Smooth muscle cell (in vitro differentiated cells): ENCODE results near the gene CALHM2. TPM values are rescaled to one million over a fixed set of nuclear protein-coding genes. Genes with fewer than 3 reads are reported as not detected.

ENCODE experiments used
- DNase-seq: peaks from one replicate; lab custom pipeline; 2025; ENCODE audit not compliant: unreplicated experiment; lab: John Stamatoyannopoulos, UW
- H2AFZ ChIP-seq: fragments of 200-600 bp; sonication (generic); 2 replicates; pipeline ENCODE4 v1.6.0; 2016; ENCODE audit warnings: antibody characterized with exemption, low read depth, mild to moderate bottlenecking
- H3F3A ChIP-seq: fragments of 200-600 bp; sonication (generic); 2 replicates; pipeline ENCODE4 v1.6.0; 2017; ENCODE audit warnings: antibody characterized with exemption, low read depth
- H3K27ac ChIP-seq: fragments of 200-600 bp; sonication (generic); 2 replicates; pipeline ENCODE4 v1.5.1; 2016; ENCODE audit warnings: low read depth, mild to moderate bottlenecking
- H3K27me3 ChIP-seq: fragments of 200-600 bp; sonication (generic); 2 replicates; pipeline ENCODE4 v1.6.1; 2016; ENCODE audit warnings: low read depth, mild to moderate bottlenecking
- H3K36me3 ChIP-seq: fragments of 200-600 bp; sonication (generic); 2 replicates; pipeline ENCODE4 v1.5.1; 2016; ENCODE audit warnings: low read depth
- H3K4me1 ChIP-seq: fragments of 200-600 bp; sonication (generic); 2 replicates; pipeline ENCODE4 v1.5.1; 2016; ENCODE audit warnings: low read depth
- H3K4me2 ChIP-seq: fragments of 200-600 bp; sonication (generic); 2 replicates; pipeline ENCODE4 v1.6.0; 2016; ENCODE audit warnings: mild to moderate bottlenecking
- H3K4me3 ChIP-seq: fragments of 200-600 bp; sonication (generic); 2 replicates; pipeline ENCODE4 v1.5.1; 2016; ENCODE audit warnings: mild to moderate bottlenecking
- H3K79me2 ChIP-seq: fragments of 200-600 bp; sonication (generic); 2 replicates; pipeline ENCODE4 v1.6.0; 2016; ENCODE audit warnings: low read depth, mild to moderate bottlenecking
- H3K9ac ChIP-seq: fragments of 200-600 bp; sonication (generic); 2 replicates; pipeline ENCODE4 v1.6.0; 2016; ENCODE audit warnings: low read depth
- H3K9me3 ChIP-seq: fragments of 200-600 bp; sonication (generic); replicated peaks from 2 replicates; pipeline ENCODE4 v1.5.1; 2016; ENCODE audit warnings: low read depth
- H4K20me1 ChIP-seq: fragments of 200-600 bp; sonication (generic); 2 replicates; pipeline ENCODE4 v1.6.0; 2016; ENCODE audit warnings: low read depth
- CTCF ChIP-seq: fragments of 200-600 bp; sonication (generic); IDR thresholded peaks from 2 replicates; pipeline ENCODE4 v1.5.1; 2017; ENCODE audit warnings: borderline replicate concordance, mild to moderate bottlenecking, antibody characterized with exemption; ENCODE audit not compliant: insufficient read depth, poor library complexity, severe bottlenecking
- WGBS: methylation state at CpG from one replicate; pipeline ENCODE4 v1.1.7; 2016; ENCODE audit warnings: low lambda C conversion rate; 5-methylcytosine and 5-hydroxymethylcytosine counted together
- polyA plus RNA-seq: library from polyadenylated mRNA; unstranded; fragments of >200 nt; fragmentation: Nextera tagmentation; extraction: Ambion mirVana; gene quantifications from 2 replicates; pipeline ENCODE4 v1.2.1, GENCODE V29; 2016
- total RNA-seq: library from RNA; depleted of rRNA; stranded (reverse); fragments of >200 nt; gene quantifications from 2 replicates; pipeline ENCODE4 v1.2.3, GENCODE V29; 2014

The CALHM2 gene
- total and polyA plus RNA-seq, 2 experiments from 2014 or later: 3.1 to 8.6 TPM

- Histone ChIP-seq H3K36me3 (no peaks in the 10 kb centered on the region), H3K27ac (no peak overlapping the region), H3F3A (no peaks in the 10 kb centered on the region), H3K9ac (no peak overlapping the region), H3K9me3 (no peaks in the 10 kb centered on the region), H3K4me3 (no peak overlapping the region), H2AFZ (no peak overlapping the region), H3K79me2 (no peaks in the 10 kb centered on the region), H3K4me1 (no peaks in the 10 kb centered on the region), H3K27me3 (no peaks in the 10 kb centered on the region), H4K20me1 (no peaks in the 10 kb centered on the region), H3K4me2 (no peak overlapping the region)
- no peak for TF ChIP-seq CTCF
- no peak for DNase-seq
- 80% methylated on average over 4 of the region's 4 CpGs for WGBS
Measured at GRCh38 chr10:103459615-103460014, 7.4 kb upstream of the CALHM2 start.

GRCh38 chr10:103458720-103459119, 6.5 kb upstream of the CALHM2 start, which contains the start of gene CALHM1:
CALHM1 (minus strand) TSS chr10:103458900; CDS start chr10:103458751, 149 bp downstream.
- DNase-seq: no peak

GRCh38 chr10:103457896-103458583, 5.9 kb upstream of the CALHM2 start:
- H4K20me1 ChIP-seq: no peaks in the 10 kb centered on the region
- H3K27ac ChIP-seq: no peak overlapping the region
- no peaks in the 10 kb centered on the region for H3K4me1 ChIP-seq
- H3K27me3 ChIP-seq: no peaks in the 10 kb centered on the region
- no peaks in the 10 kb centered on the region for H3K79me2 ChIP-seq
- no peak for DNase-seq
- no peaks in the 10 kb centered on the region for H3K36me3 ChIP-seq
- H3K4me3 ChIP-seq: no peak overlapping the region
- WGBS: 93% methylated on average over 39 of the region's 39 CpGs
- no peaks in the 10 kb centered on the region for H3K9me3 ChIP-seq
- no peak for TF ChIP-seq CTCF
- H3K9ac ChIP-seq: no peak overlapping the region
- no peaks in the 10 kb centered on the region for H3F3A ChIP-seq
- no peak overlapping the region for H3K4me2 ChIP-seq
- H2AFZ ChIP-seq: no peak overlapping the region

More at GRCh38 chr10:103458720-103459119, 6.5 kb upstream of the CALHM2 start, which contains the start of gene CALHM1:
- WGBS: 52% methylated on average over 9 of the region's 9 CpGs
- H2AFZ ChIP-seq: no peak within 1 kb of the TSS
- no peak for TF ChIP-seq CTCF
- no peak within 1 kb of the TSS for H3K9ac ChIP-seq
- H3K79me2 ChIP-seq: no peaks in the 10 kb centered on the region
- no peak within 1 kb of the TSS for H3K4me2 ChIP-seq
- no peaks in the 10 kb centered on the region for H3K36me3 ChIP-seq
- no peaks in the 10 kb centered on the region for H3K4me1 ChIP-seq
- no peaks in the 10 kb centered on the region for H3F3A ChIP-seq
- H3K27ac ChIP-seq: no peak within 1 kb of the TSS
- H3K9me3 ChIP-seq: no peaks in the 10 kb centered on the region
- no peaks in the 10 kb centered on the region for H3K27me3 ChIP-seq
- no peaks in the 10 kb centered on the region for H4K20me1 ChIP-seq
- no peak within 1 kb of the TSS for H3K4me3 ChIP-seq
